GM21423 (cell line): ENCODE measurements around the gene IGF1.

Experiments
- ATAC-seq: cut with Tn5 transposase; IDR thresholded peaks from one replicate; pipeline ENCODE4 v1.9.1; 2021; ENCODE audit warnings: mild to moderate bottlenecking, moderate library complexity; ENCODE audit not compliant: unreplicated experiment

Gene IGF1

GRCh38 chr12:102480406-102480805 is at the start of gene IGF1:
IGF1 (minus strand) TSS chr12:102480563; CDS start chr12:102480381, 182 bp downstream.
- ATAC-seq, result no peak

GRCh38 chr12:102528111-102528510 is 47.7 kb upstream of the IGF1 start:
- ATAC-seq, result no peak

GRCh38 chr12:102527171-102527720 is 46.9 kb upstream of the IGF1 start:
- no peak for ATAC-seq

GRCh38 chr12:102526656-102527055 is 46.3 kb upstream of the IGF1 start:
- ATAC-seq, result no peak

GRCh38 chr12:102522768-102523167 is 42.4 kb upstream of the IGF1 start:
- ATAC-seq, result no peak

- ATAC-seq, result no peak
These were observed 41.4 kb upstream of the IGF1 start for GRCh38 chr12:102521662-102522277.

- no peak for ATAC-seq
These were observed 38.5 kb upstream of the IGF1 start for GRCh38 chr12:102518871-102519270.

- no peak for ATAC-seq
These were observed 34.3 kb upstream of the IGF1 start for GRCh38 chr12:102514696-102515095.

- ATAC-seq, result no peak
These were observed 33.4 kb upstream of the IGF1 start for GRCh38 chr12:102513739-102514138.

- peak; percentile 70 for ATAC-seq
These were observed 32.9 kb upstream of the IGF1 start for GRCh38 chr12:102513272-102513671.

- ATAC-seq, result no peak
These were observed 32.2 kb upstream of the IGF1 start for GRCh38 chr12:102512523-102512922.

- no peak for ATAC-seq
These were observed 31.2 kb upstream of the IGF1 start for GRCh38 chr12:102511575-102511974.

GRCh38 chr12:102510463-102510862 is 30.1 kb upstream of the IGF1 start:
- ATAC-seq, result no peak

GRCh38 chr12:102510031-102510430 is 29.7 kb upstream of the IGF1 start:
- ATAC-seq, result no peak

GRCh38 chr12:102509123-102509626 is 28.8 kb upstream of the IGF1 start:
- ATAC-seq, result no peak

GRCh38 chr12:102508052-102508451 is 27.7 kb upstream of the IGF1 start:
- no peak for ATAC-seq

GRCh38 chr12:102507301-102507700 is 26.9 kb upstream of the IGF1 start:
- no peak for ATAC-seq

GRCh38 chr12:102504871-102505270 is 24.5 kb upstream of the IGF1 start:
- ATAC-seq, result no peak

GRCh38 chr12:102504280-102504679 is 23.9 kb upstream of the IGF1 start:
- no peak for ATAC-seq

- no peak for ATAC-seq
These were observed 23.5 kb upstream of the IGF1 start for GRCh38 chr12:102503831-102504230.

- peak; percentile 71 for ATAC-seq
These were observed 22.8 kb upstream of the IGF1 start for GRCh38 chr12:102503056-102503681.

- ATAC-seq, result no peak
These were observed 21.4 kb upstream of the IGF1 start for GRCh38 chr12:102501773-102502172.
